ENCODE results near the gene HSPB6. TPM values are rescaled to one million over a fixed set of nuclear protein-coding genes. Genes with fewer than 3 reads are reported as not detected.
A peak's percentile ranks its signal among the peaks of the same experiment; 100 is the strongest.
"Not testable (repeated sequence)": the region's sequence is repeated elsewhere in the genome, so short reads cannot be mapped to it uniquely, and the experiment has no call there.

Gene HSPB6
- total RNA-seq, 1 experiment from 2014 or later = 0.06 TPM

DNA sequence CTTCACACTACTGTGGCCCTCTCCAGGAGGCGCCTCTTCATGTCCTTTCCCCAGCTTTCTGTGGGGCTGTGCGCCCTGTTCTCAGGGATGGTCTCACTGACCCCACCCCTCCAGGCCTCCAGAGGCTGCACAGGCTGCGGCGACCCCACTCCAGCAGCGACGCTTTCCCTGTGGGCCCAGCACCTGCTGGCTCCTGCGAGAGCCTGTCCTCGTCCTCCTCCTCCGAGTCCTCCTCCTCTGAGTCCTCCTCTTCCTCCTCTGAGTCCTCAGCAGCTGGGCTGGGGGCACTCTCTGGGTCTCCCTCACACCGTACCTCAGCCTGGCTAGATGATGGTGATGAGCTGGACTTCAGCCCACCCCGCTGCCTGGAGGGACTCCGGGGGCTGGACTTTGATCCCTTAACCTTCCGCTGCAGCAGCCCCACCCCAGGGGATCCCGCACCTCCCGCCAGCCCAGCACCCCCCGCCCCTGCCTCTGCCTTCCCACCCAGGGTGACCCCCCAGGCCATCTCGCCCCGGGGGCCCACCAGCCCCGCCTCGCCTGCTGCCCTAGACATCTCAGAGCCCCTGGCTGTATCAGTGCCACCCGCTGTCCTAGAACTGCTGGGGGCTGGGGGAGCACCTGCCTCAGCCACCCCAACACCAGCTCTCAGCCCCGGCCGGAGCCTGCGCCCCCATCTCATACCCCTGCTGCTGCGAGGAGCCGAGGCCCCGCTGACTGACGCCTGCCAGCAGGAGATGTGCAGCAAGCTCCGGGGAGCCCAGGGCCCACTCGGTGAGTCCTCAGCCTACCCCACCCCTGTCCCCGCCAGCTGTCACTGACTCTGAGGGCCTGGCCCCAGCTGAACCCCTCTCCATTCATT, 29.7 kb upstream of the HSPB6 start:
- DNase-seq (ENCODE audit: low read depth) = no peak

DNA sequence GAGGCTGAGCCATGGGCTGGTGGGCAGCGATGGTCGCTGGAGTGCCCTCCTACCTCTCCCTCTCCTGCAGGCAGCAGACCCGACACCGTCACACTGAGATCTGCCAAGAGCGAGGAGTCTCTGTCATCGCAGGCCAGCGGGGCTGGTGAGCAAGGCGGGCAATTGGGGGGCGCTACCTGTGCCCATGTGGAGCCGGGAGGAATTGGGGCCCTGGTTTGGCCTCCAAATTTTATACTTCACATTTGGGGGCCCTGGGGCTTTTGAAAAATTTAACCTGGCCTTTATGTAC, 28.5 kb upstream of the HSPB6 start:
- DNase-seq (ENCODE audit: low read depth) = no peak

DNA sequence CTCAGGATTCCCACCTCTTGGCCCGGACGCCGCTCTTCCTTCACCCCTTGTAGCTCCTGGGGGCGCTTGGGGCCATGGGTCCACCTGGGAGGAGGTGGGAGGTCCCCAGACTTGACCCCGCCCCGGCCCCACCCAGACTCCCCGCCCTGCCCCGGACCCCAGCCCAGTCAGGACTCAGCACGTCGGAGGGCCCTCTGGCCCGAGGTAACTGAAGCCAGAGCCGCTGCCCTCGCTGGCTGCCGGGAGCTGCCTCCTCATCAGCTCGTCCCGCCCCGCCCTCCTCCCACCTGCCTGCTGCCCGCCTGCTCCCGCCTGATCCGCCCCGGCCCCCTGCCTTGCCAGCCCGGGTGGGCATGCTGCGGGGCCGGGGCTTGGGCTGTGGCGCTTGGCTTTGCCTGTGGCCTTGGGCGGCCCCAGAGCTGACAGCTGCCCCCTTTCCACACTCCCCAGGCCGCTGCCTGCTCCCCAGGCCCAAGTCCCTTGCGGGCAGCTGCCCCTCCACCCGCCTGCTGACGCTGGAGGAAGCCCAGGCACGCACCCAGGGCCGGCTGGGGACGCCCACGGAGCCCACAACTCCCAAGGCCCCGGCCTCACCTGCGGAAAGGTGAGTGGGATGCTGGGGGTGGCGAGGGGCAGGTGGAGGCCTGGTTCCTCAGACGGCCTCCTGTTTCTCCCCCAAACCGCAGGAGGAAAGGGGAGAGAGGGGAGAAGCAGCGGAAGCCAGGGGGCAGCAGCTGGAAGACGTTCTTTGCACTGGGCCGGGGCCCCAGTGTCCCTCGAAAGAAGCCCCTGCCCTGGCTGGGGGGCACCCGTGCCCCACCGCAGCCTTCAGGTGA, 27.9 kb upstream of the HSPB6 start:
- no peak for DNase-seq (ENCODE audit: low read depth)

DNA sequence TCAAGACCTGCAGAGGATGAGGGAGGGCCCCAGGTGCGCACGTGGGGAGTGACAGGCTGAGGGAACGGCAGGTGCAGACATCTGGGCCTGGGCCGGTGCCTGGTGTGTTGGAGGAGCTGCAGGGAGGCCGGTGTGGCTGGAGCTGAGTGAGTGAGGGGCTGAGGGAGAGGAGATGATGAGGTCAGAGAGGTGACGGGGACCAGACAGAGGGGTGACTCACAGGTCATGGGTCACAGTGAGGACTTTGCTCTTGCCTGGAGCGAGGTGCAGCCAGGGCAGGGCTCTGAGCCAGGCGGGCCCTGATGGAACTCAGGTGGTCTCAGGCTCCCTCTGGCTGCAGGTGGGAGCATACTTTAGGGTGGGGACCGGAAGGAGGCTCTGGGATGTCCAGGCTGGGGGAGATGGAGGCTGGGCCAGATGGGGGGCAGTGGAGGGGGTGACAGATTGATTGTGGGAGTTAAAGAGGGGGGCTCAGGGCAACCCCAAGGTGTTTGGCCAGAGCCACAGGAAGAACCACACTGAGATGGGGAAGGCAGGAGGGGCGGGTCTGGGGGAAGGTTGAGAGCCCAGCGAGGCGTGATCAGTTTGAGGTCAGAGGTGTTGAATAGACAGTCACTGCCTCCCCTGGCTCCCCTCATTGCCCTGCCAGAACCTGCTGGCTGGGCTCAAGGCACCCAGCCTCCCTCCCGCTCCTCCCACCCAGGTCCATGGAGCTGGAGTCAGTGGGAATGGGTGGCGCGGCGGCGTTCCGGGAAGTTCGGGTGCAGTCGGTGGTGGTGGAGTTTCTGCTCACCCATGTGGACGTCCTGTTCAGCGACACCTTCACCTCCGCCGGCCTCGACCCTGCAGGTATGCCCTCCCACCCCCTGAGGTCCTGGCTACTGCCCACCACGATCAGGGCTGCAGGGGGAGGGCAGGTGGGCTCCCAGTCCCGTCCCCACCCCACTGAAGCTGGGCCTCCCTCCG, 26.9 kb upstream of the HSPB6 start:
- no peak for DNase-seq (ENCODE audit: low read depth)

DNA sequence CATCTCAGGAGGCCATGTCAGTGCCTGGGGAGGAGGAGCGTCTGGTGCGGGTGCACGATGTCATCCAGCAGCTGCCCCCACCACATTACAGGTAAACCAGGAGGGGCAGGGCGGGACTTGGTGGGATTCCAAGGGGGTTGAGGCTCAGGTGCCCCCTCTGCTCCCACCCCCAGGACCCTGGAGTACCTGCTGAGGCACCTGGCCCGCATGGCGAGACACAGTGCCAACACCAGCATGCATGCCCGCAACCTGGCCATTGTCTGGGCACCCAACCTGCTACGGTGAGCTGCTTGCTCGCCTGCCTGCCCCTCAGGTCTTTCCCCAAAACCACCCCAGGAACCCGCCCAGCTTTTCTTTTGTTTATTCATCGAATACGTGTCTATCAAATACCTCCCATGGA, 25.8 kb upstream of the HSPB6 start:
- DNase-seq (ENCODE audit: low read depth) = no peak

DNA sequence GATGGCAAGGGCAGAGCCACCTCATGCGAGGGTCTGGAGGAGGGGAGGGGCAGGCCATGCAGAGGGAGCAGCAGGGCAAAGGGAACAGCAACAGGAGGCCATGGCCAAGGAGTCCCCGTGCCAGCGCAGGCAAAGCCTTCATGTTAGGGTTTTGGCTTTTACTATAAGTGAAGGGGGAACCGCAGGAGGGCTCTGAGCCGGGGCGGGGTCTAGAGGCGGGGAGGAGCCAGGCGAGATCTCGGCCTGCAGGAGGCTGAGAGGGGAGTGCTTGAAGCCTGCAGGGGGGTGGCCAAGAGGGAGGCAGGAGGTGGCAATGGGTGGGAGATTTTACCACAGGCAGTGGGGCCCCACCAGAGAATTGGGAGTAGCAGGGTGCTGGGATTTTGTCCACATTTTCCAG, 24.8 kb upstream of the HSPB6 start:
- DNase-seq (ENCODE audit: low read depth) = no peak

DNA sequence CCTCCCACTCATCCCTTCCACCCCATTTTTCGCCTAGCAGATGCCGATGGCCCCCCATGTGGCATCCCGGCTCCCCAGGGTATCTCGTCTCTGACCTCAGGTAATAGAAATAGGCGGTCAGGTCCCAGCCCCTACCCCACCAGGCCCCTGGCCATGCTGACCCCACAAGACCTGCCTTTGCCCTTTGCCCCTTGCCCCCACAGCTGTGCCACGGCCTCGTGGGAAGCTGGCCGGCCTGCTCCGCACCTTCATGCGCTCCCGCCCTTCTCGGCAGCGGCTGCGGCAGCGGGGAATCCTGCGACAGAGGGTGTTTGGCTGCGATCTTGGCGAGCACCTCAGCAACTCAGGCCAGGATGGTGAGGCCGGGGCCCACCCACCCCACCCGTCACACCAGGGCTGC, 23.9 kb upstream of the HSPB6 start:
- no peak for DNase-seq (ENCODE audit: low read depth)

DNA sequence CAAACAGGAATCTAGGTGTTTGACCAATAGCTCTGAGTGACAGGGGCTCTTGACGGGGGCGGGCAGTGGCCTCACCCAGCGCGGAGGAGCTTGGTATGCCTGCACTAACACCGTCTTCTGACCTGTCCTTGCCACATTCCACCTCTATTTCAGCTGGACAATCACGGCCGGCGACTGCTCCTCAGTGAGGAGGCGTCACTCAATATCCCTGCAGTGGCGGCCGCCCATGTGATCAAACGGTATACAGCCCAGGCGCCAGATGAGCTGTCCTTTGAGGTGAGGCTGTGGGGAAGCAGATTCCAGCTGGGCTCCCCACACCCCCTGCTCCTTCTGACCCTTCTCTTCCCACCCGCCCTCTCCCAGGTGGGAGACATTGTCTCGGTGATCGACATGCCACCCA, 23.2 kb upstream of the HSPB6 start:
- no peak for DNase-seq (ENCODE audit: low read depth)

DNA sequence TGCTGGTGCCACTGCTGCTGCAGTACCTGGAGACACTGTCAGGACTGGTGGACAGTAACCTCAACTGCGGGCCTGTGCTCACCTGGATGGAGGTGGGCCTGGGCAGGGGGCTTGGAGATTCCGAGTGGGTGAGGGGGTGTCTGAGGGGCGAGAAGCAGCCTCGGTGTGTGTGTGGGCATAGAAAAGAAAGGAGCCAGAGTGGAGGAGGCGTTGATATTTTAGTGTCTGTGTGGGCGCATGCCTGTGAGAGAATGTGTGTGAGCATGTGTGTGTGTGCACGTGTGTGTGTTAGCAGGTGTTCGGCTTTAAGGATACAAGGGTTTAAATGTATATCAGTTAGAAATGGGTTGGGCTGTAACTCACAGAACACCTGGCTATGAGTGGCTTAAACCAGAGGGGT, 22.2 kb upstream of the HSPB6 start:
- no peak for DNase-seq (ENCODE audit: low read depth)

DNA sequence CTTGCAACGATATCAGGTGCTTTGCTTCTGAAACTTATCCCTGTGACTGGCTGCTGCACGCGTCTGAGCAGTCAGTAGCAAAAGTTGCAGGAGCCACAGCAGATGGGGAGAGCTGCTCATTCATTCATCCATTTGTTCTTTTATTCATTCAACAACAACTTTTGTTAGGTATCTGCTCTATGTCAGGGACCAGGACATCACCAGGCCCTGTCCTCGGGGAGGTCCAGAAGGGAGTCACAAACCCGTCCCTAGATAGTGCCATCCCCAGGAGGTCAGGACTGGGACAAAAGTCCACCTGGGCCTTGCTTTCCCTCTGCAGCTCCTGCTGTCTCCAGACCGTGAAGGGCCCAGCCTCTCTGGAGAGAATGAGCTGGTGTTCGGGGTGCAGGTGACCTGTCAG, 21.1 kb upstream of the HSPB6 start:
- no peak for DNase-seq (ENCODE audit: low read depth)

DNA sequence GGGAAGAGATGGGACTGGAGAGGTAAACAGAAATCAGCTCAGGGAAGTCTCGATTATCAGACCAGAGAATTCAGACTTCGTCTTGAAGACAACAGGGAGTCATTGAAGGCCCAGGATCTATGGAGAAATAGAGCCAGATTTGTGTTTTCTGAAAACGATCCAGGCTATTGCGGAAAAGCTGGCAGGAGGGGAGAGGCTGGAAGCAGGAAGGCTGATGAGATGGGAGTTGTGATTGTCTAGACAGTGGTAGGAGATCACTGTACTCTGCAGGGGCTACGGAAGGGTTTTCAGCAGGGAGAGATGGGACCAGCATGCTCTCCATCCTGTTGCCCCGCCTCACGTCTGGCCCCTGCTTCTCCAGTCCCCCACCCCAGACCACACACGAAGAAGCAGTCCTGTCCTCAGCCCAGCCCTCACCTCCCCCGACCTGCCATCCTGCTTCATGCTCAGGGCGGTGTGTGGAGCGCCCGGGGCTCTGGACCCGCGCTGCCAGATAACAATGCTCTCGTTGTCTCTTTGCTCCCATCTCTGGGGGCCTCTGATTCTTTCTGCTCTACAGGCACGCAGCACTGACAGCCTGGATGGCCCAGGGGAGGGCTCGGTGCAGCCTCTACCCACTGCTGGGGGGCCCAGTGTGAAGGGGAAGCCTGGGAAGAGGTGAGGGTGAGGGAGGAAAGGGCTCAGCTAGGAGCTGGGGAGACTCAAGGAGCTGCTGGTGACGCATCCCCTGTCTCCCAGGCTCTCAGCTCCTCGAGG, 20.4 kb upstream of the HSPB6 start:
- no peak for DNase-seq (ENCODE audit: low read depth)

DNA sequence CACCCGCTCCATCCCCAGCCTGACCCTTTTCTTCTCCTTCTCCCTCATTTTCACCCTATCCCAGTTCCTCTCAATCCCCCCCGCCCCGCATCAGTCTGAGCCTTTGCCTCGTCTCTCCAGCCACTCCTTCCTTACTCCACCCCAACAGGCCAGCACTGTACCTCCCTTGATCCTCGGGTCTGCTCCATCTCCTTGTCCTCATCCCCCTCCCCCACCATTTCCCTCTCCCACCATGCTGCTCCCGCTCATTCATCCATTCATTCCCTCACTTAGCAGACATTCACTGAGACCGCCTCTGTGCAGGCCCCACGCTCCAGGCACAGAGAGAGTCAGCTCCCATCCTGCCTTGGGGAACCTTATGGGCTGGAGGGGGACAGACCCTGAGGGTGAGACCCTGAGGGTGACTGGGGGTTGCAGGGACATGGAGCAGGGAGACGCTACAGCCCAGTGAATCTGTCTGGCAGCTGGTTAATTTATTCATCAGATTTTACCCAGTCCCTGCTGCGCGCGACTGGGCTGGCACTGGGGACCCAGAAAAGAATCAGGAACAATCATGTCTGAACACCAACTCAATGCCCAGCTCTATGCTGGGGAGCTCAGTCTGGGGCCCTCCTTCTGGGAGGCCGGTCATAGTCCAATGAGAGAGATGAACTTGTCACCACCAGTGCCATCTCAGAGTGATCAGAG, 19.4 kb upstream of the HSPB6 start:
- DNase-seq (ENCODE audit: low read depth) = no peak

DNA sequence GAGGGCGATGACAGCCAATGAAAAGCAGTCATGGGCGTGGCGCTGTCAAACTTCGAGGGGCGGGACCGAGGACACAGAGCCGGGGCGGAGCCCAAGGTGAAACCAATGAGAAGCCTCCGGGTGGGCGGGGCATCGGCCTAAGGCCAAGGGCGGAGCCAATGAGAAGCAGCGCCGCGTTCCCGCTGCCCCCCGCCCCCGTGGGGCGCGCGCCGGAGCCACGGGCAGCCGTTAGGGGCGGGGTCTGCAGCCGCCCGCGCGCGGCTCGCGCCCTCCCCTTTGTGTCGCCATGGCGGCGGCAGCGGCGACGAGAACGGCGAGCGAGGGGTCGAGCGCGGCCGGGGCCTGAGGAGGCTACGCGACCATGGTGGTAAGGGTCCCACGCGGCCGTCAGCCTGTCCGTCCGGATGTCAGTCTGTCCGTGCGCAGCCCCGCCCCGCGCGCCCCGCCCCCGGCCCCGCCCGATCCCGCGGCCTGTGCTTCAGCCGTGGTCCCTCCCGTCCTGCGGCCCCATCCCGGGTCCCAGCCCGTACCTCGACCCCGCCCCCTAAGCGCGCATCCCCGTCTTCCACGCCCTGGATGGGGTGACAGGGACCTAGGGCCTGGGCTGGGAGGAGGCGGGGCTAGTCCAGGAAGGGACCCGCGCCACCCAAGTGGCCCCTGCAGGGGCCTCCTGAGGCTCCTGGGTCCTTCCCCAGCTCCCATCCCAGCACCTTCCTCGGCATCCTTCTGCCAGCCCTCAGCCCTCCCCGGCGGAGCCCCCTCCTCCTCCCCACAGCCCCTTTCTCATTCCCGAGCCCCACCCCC, 18.7 kb upstream of the HSPB6 start, which contains the start of gene ARHGAP33:
ARHGAP33 (plus strand) TSS at position 267 of the 804 bp plus-strand sequence; CDS start at position 362, 95 bp downstream.
- peak; percentile 98 for DNase-seq (ENCODE audit: low read depth)

DNA sequence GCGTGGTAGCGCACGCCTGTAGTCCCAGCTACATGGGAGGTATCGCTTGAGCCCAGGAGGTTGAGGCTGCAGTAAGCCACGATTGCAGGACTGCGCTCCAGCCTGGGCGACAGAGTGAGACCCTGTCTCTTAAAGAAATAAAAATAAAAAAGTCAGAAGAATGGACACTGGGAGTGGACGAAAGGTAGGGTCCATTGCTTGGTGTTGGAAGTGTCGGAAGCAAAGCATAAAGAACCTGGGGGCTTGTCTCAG, 18.1 kb upstream of the HSPB6 start:
- no peak for DNase-seq (ENCODE audit: low read depth)

DNA sequence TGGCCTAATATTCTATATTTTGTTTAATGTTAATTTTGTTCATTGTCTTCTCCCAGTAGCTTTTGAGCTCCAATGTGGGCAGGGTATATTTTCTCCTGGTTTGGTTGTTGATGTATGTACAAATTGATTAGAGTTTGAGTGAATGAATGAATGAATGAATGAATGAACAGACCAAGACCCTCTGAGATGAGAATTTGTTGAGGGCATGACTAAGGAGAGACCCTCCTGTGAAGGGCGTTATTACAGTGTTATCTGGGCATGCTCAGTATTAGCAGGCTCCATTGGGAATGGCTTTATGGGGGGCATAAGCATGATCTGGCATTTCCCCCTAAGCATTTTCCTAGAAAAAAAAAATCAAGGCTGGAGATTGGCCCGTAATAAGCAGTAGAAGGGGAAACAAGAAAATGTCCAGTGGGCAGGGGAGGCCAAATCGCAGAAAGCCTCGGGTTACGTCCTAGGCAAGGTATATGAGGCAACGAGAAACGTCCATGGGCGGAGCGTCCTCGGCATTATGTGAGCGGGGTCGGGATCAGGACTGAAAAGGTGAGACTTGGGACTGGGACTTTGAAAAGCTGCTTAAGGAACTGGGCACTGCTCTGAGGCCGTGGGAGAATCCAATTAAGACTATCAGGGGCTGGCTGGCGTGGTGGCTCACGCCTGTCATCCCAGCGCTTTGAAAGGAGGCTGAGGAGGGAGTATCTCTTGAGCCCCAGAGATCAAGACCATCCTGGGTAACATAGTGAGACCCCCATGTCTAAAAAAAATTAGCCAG, 17.6 kb upstream of the HSPB6 start:
- no peak for DNase-seq (ENCODE audit: low read depth)

DNA sequence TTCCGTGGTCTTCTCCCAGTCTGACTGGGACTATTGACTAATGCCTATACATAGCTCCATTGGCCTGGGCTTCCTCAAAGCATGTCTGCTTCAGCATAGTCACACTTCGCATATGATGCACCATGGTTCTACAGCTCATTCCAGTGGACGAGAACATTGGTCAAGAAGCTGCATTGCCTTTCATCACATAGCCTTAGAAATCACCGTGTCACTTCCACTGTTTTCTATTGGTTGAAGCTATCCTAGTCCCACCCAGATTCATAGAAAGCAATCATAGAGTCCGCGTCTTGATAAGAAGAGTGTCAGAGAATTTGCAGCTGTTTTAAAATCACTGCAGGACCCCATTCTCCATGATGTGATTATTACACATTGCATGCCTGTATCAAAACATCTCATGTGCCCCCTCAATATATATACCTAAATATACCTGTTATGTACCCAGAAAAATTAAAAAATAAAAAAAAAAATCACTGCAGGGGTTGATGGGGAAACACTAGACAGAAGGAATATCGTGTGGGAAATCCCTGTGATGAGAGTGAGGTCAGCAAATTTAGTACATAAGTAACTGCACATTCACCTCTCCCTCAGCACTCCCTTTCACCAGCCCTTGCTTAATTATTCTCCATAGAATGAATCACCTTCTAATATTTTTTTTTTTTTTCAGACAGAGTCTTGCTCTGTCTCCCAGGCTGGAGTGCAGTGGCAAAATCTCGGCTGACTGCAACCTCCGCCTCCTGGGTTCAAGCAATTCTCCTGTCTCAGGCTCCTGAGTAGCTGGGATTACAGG, 16.4 kb upstream of the HSPB6 start:
- DNase-seq (ENCODE audit: low read depth) = peak; percentile 38

DNA sequence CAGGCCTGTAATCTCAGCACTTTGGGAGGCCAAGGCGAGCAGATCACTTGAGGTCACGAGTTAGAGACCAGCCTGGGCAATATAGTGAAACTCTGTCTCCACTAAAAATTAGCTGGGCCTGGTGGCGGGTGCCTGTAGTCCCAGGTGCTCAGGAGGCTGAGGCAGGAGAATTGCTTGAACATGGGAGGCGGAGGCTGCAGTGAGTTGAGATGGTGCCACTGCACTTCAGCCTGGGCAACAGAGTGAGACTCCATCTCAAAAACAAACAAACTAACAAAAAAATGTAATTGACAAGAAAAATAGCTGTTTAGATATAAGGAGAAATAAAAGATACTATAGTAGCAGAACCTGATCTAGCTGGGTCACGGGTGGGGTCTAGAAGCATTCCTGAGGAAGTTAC, 15.5 kb upstream of the HSPB6 start:
- DNase-seq (ENCODE audit: low read depth) = not testable (repeated sequence)

DNA sequence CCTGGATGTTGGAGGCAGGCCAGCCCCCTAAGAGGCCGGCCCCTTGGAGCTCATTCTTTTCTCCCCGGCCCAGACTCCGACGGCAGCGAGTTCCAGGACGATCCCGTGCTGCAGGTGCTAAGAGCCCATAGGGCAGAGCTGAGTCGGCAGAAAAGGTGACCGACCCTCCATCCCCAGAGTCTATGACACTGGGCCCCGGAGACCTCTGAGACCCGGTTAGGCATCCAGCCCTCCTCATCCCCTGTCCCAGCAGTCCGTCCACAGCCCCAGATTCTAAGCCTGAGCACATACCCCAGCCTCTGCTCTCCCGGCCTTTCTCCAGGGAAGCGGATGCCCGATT, 11.2 kb upstream of the HSPB6 start:
- no peak for DNase-seq (ENCODE audit: low read depth)
